CD8-positive, alpha-beta memory T cell (primary cell): ENCODE measurements around the gene GINS1. TPM values are rescaled to one million over a fixed set of nuclear protein-coding genes. Genes with fewer than 3 reads are reported as not detected.

Experiments
- CTCF ChIA-PET: fragments of 350-600 bp; sonication (Branson Sonifier 250); formaldehyde crosslinking; loops from one replicate; lab custom pipeline; 2021; ENCODE audit warnings: antibody characterized with exemption; lab: Charles Lee
- POLR2A ChIA-PET: fragments of 350-600 bp; sonication (Branson Sonifier 250); formaldehyde crosslinking; loops from one replicate; lab custom pipeline; 2021; ENCODE audit warnings: antibody characterized with exemption; lab: Charles Lee
- DNase-seq, 5 donors: peaks; one replicate each; pipeline versions ENCODE4 v3.0.0 to v3.0.0-alpha.2; 2020 to 2022; ENCODE audit warnings: mixed read lengths in 1 of 5
- H3K27ac ChIP-seq: one replicate; pipeline ENCODE4 v1.7.0; 2013; ENCODE audit warnings: low read depth, mild to moderate bottlenecking, low read length, moderate library complexity
- H3K27me3 ChIP-seq: 2 replicates; pipeline ENCODE4 v1.7.0; 2013; ENCODE audit warnings: low read length, mild to moderate bottlenecking; ENCODE audit not compliant: insufficient read depth, poor library complexity, severe bottlenecking
- H3K36me3 ChIP-seq: 2 replicates; pipeline ENCODE4 v1.7.0; 2013; ENCODE audit warnings: mild to moderate bottlenecking, low read length, moderate library complexity; ENCODE audit not compliant: insufficient read depth
- H3K4me1 ChIP-seq: 2 replicates; pipeline ENCODE4 v1.7.0; 2013; ENCODE audit warnings: mild to moderate bottlenecking, low read length, moderate library complexity; ENCODE audit not compliant: insufficient read depth
- H3K4me3 ChIP-seq: 2 replicates; pipeline ENCODE4 v1.7.0; 2013; ENCODE audit warnings: mild to moderate bottlenecking, low read length
- H3K9me3 ChIP-seq: 2 replicates; pipeline ENCODE4 v1.7.0; 2013; ENCODE audit warnings: mild to moderate bottlenecking, low read length
- H3K27ac Mint-ChIP-seq, 8 donors: one replicate each; pipeline ENCODE4 v1.8.0; 2020 to 2021; ENCODE audit warnings: mixed read lengths in 8 of 8, mild to moderate bottlenecking in 6 of 8, inconsistent platforms in 3 of 8, moderate library complexity in 3 of 8
- H3K27me3 Mint-ChIP-seq, 2 donors: one replicate each; pipeline ENCODE4 v1.8.0; 2020 to 2021; ENCODE audit warnings: mixed read lengths in 2 of 2, mild to moderate bottlenecking in 1 of 2, moderate library complexity in 1 of 2
- H3K36me3 Mint-ChIP-seq, 3 donors: one replicate each; pipeline ENCODE4 v1.8.0; 2020 to 2021; ENCODE audit warnings: mixed read lengths in 3 of 3, inconsistent platforms in 1 of 3, mild to moderate bottlenecking in 1 of 3
- H3K4me1 Mint-ChIP-seq, 3 donors: one replicate each; pipeline ENCODE4 v1.8.0; 2020 to 2021; ENCODE audit warnings: mixed read lengths in 3 of 3, inconsistent platforms in 1 of 3, mild to moderate bottlenecking in 1 of 3
- H3K4me3 Mint-ChIP-seq, 7 donors: one replicate each; pipeline ENCODE4 v1.8.0; 2020 to 2021; ENCODE audit warnings: mixed read lengths in 7 of 7, mild to moderate bottlenecking in 6 of 7, moderate library complexity in 4 of 7, inconsistent platforms in 2 of 7
- H3K9me3 Mint-ChIP-seq, 5 donors: one replicate each; pipeline ENCODE4 v1.8.0; 2020 to 2022; ENCODE audit warnings: mixed read lengths in 5 of 5, mild to moderate bottlenecking in 3 of 5, moderate library complexity in 2 of 5, inconsistent platforms in 1 of 5
- polyA plus RNA-seq: library from polyadenylated mRNA; unstranded; fragments of 300-500 nt; fragmentation: Illumina TruSeq; gene quantifications from one replicate; pipeline ENCODE4 v1.2.3, GENCODE V29; 2021
- total RNA-seq, 2 experiments: library from RNA; stranded (reverse); gene quantifications; one replicate each; pipeline ENCODE4 v1.2.3, GENCODE V29; 2021

GINS1 gene
- total and polyA plus RNA-seq, 3 experiments from 2014 or later = 0.74 to 31.2 (median 26.0) TPM

DNA sequence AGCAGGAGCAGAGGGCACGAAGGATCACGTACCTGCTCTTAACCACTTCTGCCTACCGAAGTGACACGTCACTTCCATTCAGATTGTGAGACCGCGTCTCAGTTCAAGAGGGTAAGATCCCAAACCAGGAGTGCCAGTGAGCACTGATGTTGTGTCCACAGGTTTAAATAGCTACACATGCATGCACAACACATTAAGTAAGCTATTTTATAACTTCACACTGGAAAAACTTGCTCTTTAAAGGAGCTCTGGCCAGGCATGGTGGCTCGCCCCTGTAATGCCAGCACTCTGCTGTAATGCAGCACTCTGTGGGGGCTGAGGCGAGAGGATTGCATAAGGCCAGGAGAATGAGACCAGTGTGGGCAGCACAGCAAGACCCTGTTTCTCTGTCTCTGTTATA is 37.9 kb upstream of the GINS1 start:
- POLR2A ChIA-PET = no interaction called here

GRCh38 chr20:25369971-25370370 is 37.5 kb upstream of the GINS1 start:
- Histone ChIP-seq H3K27ac (no peak overlapping the region), H3K4me1 (no peaks in the 10 kb centered on the region), H3K9me3 (no peaks in the 10 kb centered on the region), H3K27me3 (no peaks in the 10 kb centered on the region), H3K4me3 (no peak overlapping the region), H3K36me3 (no peaks in the 10 kb centered on the region)
- Mint-ChIP-seq H3K36me3 (peaks cover 1 to 7% (median 7%) of the 10 kb centered on the region in 3 donors), H3K27ac (no peak overlapping the region), H3K4me1 (peaks cover 9 to 24% (median 10%) of the 10 kb centered on the region in 3 donors), H3K4me3 (no peak overlapping the region), H3K27me3 (no peaks in the 10 kb centered on the region), H3K9me3 (no peaks in the 10 kb centered on the region)
- no peak for DNase-seq
- ChIA-PET POLR2A (no interaction called here), CTCF (no interaction called here)

More for the DNA sequence above, 37.9 kb upstream of the GINS1 start:
- Histone ChIP-seq H3K4me3 (no peak overlapping the region), H3K4me1 (no peaks in the 10 kb centered on the region), H3K27ac (no peak overlapping the region), H3K27me3 (no peaks in the 10 kb centered on the region), H3K36me3 (no peaks in the 10 kb centered on the region), H3K9me3 (no peaks in the 10 kb centered on the region)
- H3K9me3 Mint-ChIP-seq = no peaks in the 10 kb centered on the region
- CTCF ChIA-PET = no interaction called here
- peaks cover 9 to 24% (median 12%) of the 10 kb centered on the region in 3 donors for H3K4me1 Mint-ChIP-seq
- peaks cover 1 to 7% (median 5%) of the 10 kb centered on the region in 3 donors for H3K36me3 Mint-ChIP-seq
- H3K27ac Mint-ChIP-seq = no peak overlapping the region
- no peaks in the 10 kb centered on the region for H3K27me3 Mint-ChIP-seq
- no peak overlapping the region for H3K4me3 Mint-ChIP-seq
- no peak for DNase-seq

DNA sequence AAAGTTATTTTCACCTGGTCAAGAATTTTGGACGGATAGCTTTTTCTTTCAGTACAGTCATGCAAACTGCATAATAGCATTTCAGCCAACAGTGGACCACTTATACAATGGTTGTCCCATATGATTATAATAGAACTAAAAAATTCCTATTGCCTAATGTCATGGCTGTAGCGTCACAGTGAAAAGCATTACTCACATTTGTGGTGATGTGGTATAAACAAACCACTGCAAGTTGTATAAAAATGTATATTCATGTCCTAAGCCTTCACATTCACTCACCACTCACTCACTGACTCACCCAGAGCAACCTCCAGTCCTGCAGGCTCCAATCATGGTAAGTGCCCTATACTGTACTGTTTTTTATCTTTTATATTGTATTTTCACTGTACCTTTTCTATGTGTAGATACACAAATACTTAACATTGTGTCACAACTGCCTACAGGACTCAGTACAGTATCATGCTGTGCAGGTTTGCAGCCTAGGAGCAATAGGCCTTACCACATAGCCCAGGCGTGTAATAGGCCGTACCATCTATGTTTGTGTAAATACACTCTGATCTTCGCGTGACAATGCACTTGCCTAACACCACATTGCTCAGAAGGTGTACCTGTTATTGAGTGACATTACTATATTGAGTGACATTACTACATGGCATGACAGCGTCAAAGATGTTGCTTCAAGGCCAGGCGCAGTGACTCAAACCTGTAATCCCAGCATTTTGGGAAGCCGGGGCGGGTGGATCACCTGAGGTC is 34.7 kb upstream of the GINS1 start:
- H3K27ac ChIP-seq = no peak overlapping the region
- POLR2A ChIA-PET = no interaction called here
- no peak for DNase-seq

GRCh38 chr20:25374842-25375241 is 32.6 kb upstream of the GINS1 start:
- no peaks in the 10 kb centered on the region for H3K36me3 ChIP-seq
- H3K9me3 ChIP-seq = no peaks in the 10 kb centered on the region
- H3K4me3 Mint-ChIP-seq = no peak overlapping the region
- CTCF ChIA-PET = no interaction called here
- H3K27me3 Mint-ChIP-seq = no peaks in the 10 kb centered on the region
- no peaks in the 10 kb centered on the region for H3K4me1 ChIP-seq
- H3K27ac ChIP-seq = no peak overlapping the region
- DNase-seq = no peak
- no peak overlapping the region for H3K4me3 ChIP-seq
- no peaks in the 10 kb centered on the region for H3K9me3 Mint-ChIP-seq
- H3K4me1 Mint-ChIP-seq = peaks cover 26 to 44% (median 29%) of the 10 kb centered on the region in 3 donors
- no peaks in the 10 kb centered on the region for H3K27me3 ChIP-seq
- POLR2A ChIA-PET = no interaction called here
- no peak overlapping the region for H3K27ac Mint-ChIP-seq
- H3K36me3 Mint-ChIP-seq = peaks cover 3 to 6% (median 5%) of the 10 kb centered on the region in 3 donors

More for the DNA sequence above, 34.7 kb upstream of the GINS1 start:
- no peaks in the 10 kb centered on the region for H3K9me3 Mint-ChIP-seq
- peaks cover 15 to 24% (median 16%) of the 10 kb centered on the region in 3 donors for H3K4me1 Mint-ChIP-seq
- Histone ChIP-seq H3K27me3 (no peaks in the 10 kb centered on the region), H3K36me3 (no peaks in the 10 kb centered on the region), H3K4me3 (no peak overlapping the region), H3K4me1 (no peaks in the 10 kb centered on the region), H3K9me3 (no peaks in the 10 kb centered on the region)
- H3K27me3 Mint-ChIP-seq = no peaks in the 10 kb centered on the region
- H3K27ac Mint-ChIP-seq = peak overlapping the region in 1 of 8 donors; percentile 17
- CTCF ChIA-PET = no interaction called here
- no peak overlapping the region for H3K4me3 Mint-ChIP-seq
- H3K36me3 Mint-ChIP-seq = peaks cover 1 to 7% (median 6%) of the 10 kb centered on the region in 3 donors

GRCh38 chr20:25376236-25376635 is 31.2 kb upstream of the GINS1 start:
- H3K4me3 Mint-ChIP-seq = no peak overlapping the region
- H3K9me3 Mint-ChIP-seq = no peaks in the 10 kb centered on the region
- no peak overlapping the region for H3K27ac ChIP-seq
- no peaks in the 10 kb centered on the region for H3K36me3 ChIP-seq
- H3K27ac Mint-ChIP-seq = no peak overlapping the region
- H3K9me3 ChIP-seq = no peaks in the 10 kb centered on the region
- H3K4me3 ChIP-seq = no peak overlapping the region
- H3K36me3 Mint-ChIP-seq = peaks cover 3 to 6% (median 5%) of the 10 kb centered on the region in 3 donors
- no peaks in the 10 kb centered on the region for H3K27me3 Mint-ChIP-seq
- CTCF ChIA-PET = no interaction called here
- H3K4me1 Mint-ChIP-seq = peaks cover 32 to 51% (median 37%) of the 10 kb centered on the region in 3 donors
- H3K27me3 ChIP-seq = no peaks in the 10 kb centered on the region
- no peak for DNase-seq
- H3K4me1 ChIP-seq = no peaks in the 10 kb centered on the region
- POLR2A ChIA-PET = no interaction called here

- Histone ChIP-seq H3K36me3 (no peaks in the 10 kb centered on the region), H3K27ac (no peak overlapping the region), H3K4me3 (no peak overlapping the region), H3K27me3 (no peaks in the 10 kb centered on the region), H3K4me1 (no peaks in the 10 kb centered on the region), H3K9me3 (no peaks in the 10 kb centered on the region)
- H3K9me3 Mint-ChIP-seq = no peaks in the 10 kb centered on the region
- CTCF ChIA-PET = no interaction called here
- no peak overlapping the region for H3K4me3 Mint-ChIP-seq
- no peak overlapping the region for H3K27ac Mint-ChIP-seq
- H3K4me1 Mint-ChIP-seq = peaks cover 31 to 46% (median 38%) of the 10 kb centered on the region in 3 donors
- DNase-seq = no peak
- POLR2A ChIA-PET = no interaction called here
- H3K36me3 Mint-ChIP-seq = peaks cover 6% of the 10 kb centered on the region in 3 donors
- no peaks in the 10 kb centered on the region for H3K27me3 Mint-ChIP-seq
These were observed 30.6 kb upstream of the GINS1 start for GRCh38 chr20:25376886-25377285.

GRCh38 chr20:25378189-25378883 is 29.1 kb upstream of the GINS1 start:
- Histone ChIP-seq H3K27ac (no peak overlapping the region), H3K4me1 (no peaks in the 10 kb centered on the region), H3K36me3 (no peaks in the 10 kb centered on the region), H3K27me3 (no peaks in the 10 kb centered on the region), H3K4me3 (no peak overlapping the region), H3K9me3 (no peaks in the 10 kb centered on the region)
- Mint-ChIP-seq H3K27ac (peak overlapping the region in 2 of 8 donors; percentile 10 to 18), H3K9me3 (no peaks in the 10 kb centered on the region), H3K4me1 (peaks cover 35 to 54% (median 42%) of the 10 kb centered on the region in 3 donors), H3K36me3 (peaks cover 6 to 11% (median 9%) of the 10 kb centered on the region in 3 donors), H3K4me3 (peak overlapping the region in 1 of 7 donors; percentile 29), H3K27me3 (no peaks in the 10 kb centered on the region)
- ChIA-PET CTCF (no interaction called here), POLR2A (no interaction called here)
- no peak for DNase-seq
